Stimulated activated CD8-positive, alpha-beta memory T cell treated with anti-CD3 and anti-CD28 coated beads, Interleukin-7, amount 100 ng/mL, for 24 hours (primary cell): ENCODE measurements around the gene ENAH.

ENCODE experiments used
- DNase-seq: peaks from one replicate; pipeline ENCODE4 v3.0.0-alpha.2; 2020; ENCODE audit warnings: low read depth

Gene ENAH

DNA sequence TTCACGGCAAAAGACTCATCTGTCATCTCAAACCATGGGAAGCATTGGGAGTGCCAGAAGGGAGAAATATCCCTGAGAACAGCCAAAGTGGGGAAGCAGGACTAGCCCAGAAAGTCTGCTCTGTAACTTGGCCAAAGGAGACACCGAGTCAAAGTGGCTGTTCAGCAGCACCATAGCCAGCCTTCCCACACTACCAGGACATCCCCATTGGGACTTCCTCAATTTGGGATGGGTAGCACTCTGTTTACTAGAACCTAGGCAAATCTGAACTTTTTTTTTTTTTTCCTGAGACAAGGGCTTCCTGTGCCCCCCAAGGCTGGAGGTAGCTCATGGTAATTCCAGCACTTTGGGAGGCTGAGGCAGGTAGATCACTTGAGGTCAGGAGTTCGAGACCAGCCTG is 93.0 kb downstream of the ENAH start:
- DNase-seq: no peak

DNA sequence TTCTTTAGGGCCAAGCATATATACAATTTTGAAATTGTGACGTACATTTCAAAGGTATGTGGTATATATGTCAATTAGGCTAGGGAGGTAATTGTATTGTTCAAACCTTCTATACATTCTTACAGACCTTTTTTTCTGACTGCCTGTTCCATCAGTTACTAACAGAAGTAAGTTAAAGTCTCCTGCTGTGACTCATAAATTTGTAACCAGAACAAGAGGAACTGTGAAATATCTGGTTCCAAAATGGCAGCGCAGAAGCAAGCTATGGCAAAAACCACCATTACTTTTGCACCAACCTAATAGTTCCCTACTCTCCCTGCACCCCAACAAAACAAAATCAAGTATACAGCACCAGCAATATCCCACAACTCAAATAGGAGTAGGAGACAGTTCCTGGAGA is 93.6 kb downstream of the ENAH start:
- no peak for DNase-seq

DNA sequence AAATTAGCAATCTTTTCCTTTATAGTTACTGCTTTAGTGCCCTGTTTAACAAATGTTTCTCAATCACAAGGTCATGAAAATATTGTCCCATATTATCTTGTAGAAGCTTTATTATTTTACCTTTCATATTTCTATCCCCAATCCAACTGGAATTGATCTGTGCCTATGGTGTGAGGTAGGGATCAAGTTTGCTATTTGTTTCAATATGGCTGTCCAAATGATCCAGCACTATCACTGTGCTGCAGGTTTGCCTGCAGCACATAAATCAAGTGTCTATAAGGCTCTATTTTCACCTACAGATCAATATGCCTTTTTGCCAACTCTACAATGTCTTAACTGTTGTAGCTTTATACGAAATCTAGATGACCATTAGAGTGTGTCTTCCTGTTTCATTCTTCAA is 96.2 kb downstream of the ENAH start:
- no peak for DNase-seq

GRCh38 chr1:225555821-225556220 is 97.1 kb downstream of the ENAH start:
- no peak for DNase-seq

- no peak for DNase-seq
Measured at GRCh38 chr1:225554216-225554812, 98.6 kb downstream of the ENAH start.

DNA sequence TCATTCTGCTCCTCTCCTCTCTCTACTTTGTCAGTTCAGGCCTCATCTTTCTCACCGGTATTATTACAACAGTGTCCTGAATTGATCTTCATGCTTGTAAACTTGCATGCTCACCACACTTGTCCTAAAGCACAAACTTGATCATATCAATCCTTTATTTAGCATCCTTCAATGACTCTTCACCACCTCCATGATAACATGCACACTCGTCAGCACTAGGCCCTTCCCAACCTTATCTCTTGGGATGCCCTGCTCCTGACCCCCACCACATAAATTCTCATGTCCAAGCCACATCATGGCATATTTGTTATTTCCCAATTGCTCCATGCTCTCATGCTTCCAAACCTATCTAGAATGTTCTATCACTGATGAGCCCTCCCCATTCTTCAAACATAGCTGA is 103.1 kb downstream of the ENAH start:
- no peak for DNase-seq

GRCh38 chr1:225548140-225548857 is 104.6 kb downstream of the ENAH start:
- no peak for DNase-seq

DNA sequence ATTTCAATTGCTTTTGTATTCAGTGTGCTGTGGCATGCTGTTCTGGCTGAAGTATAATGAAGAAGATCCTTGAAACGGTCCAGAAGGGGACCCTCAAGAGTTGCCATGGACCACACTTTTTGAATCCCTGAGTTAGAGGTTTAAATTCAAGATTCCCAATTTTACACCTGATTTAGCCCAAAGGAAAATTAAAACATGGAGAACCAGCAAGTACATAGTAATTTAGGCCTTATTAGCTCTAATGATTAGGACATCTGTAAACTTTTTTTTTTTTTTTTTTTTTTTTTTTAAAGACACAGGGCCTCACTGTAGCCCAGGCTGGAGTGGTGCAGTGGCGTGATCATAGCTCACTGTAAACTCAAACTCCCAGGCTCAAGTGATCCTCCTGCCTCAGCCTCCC is 107.3 kb downstream of the ENAH start:
- no peak for DNase-seq

GRCh38 chr1:225544924-225545323 is 108.0 kb downstream of the ENAH start:
- no peak for DNase-seq

- DNase-seq: no peak
Measured at GRCh38 chr1:225544263-225544662, 108.7 kb downstream of the ENAH start.

GRCh38 chr1:225543350-225543749 is 109.6 kb downstream of the ENAH start:
- no peak for DNase-seq

GRCh38 chr1:225541383-225541782 is 111.5 kb downstream of the ENAH start:
- DNase-seq: no peak

DNA sequence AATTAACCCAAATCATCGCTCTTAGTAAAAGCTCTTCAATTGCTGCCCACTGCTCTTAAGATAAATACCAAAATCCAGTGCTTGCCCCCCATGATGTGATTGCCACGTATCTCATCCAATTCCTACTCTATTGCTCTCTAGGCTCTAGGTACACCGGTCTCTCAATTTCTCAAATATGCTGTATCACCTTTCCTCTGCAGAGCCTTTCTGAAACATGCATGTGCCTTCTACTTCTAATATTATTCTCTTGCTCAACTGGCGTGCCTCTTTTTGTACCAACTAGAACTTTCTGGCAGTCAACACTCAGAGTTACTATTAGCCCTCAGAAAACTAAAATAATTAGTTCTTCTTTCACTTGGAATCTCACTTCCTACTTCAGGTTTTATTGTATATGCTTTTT is 113.3 kb downstream of the ENAH start:
- DNase-seq: no peak

DNA sequence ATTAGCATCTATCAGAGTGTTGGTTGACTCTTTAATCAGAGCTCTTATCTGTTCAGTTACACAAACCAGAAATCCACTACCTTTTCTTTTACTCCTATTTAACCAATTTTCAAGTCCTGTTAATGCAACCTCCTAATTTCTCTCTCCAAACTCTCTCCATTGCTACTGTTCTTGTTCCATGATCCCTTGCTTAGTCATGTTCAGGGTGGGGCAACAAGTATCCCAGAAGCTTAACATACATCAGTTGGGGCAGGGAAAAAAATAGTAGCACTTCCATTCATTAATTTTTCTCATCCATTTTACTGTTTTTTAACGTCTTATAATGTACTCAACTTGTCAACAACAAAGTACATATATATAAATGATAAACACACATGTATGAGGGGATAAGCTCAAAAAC is 113.9 kb downstream of the ENAH start:
- no peak for DNase-seq

DNA sequence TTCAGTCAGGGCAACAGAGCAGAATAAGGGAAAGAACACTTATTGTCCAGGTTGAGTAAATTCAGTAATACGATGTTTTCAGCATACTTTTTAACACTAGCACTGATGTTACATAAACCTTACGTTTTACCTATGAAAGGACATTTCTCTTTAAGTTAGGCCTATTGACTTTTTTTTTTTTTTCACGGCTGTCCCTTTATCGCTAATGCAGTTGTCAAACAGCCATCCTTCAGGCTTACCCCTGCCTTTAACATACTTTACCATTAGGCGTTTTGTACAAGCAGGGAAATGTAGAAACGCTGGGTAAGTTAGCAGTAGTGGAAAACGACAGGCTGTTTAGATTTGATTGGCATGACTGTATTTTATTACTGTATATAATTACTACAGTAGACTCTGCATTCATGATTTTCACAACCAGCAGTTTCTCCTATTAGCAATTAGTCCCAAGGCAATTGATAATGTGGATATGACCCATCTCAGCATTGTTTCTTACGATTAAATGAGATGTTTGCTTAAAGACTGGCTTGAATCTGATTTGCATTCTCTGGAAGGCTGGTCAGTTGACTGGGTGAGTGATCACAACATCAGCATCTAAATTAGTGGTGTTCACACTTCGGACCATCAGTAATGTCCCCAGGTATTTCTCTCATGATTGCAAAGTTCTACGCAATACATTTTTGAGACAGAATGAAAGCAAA is 115.2 kb downstream of the ENAH start:
- DNase-seq: no peak

DNA sequence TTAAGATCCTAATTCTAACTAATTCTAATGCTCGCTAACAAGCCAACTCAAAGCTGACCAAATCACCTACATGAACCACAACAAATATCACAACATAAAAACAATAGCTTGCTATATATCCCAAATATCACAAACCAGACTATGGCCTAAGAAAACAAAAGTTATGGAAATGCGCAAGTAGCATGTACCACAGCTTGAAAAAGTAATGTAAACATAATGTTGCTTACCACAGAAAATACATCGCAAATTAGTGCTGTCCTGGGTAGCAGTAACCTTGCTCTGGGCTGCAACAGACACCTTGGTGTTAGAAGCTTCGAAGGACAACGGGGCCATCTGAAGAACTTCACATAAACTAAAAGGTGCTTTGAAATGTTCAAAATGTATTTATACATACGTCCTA is 117.6 kb downstream of the ENAH start:
- DNase-seq: no peak

- no peak for DNase-seq
Measured at GRCh38 chr1:225534772-225535171, 118.2 kb downstream of the ENAH start.

DNA sequence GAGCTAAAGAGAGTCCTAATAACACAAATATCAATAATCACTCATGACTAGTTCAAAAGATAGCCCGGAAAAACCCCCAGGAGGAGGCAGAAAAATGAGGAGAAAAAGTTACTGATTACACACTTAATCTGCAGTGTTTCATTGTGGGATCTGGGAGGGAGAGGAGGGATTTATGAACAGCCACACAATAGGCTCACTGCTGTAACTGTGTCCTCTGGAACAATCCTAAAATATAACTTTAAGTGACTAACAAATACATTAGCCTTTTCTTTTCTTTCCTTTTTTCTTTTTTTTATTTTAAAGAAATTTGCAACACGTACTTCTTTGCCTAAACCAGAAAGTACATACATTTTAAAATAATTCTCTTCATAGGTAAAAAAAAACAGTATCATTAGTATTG is 118.8 kb downstream of the ENAH start:
- no peak for DNase-seq

DNA sequence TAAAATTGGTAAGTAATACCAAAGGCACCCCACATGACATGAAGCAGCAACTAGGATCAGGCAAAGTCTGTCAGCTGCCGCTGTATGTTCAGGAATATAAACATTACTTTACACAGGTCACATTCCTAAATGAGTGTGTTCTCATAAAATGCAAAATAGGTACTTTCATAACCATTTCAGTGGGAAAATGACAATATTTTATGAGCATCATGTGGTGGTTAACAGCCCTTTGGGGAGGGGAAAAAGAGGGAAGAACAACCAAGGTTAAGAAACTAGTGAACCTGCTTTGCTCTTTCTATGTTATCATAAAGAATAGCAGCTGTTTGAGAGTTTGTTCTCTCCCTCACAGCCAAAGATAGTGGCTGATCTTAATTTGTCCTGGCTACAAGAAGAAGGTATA is 119.7 kb downstream of the ENAH start:
- DNase-seq: no peak

- DNase-seq: no peak
Measured at GRCh38 chr1:225532240-225532944, 120.5 kb downstream of the ENAH start.

DNA sequence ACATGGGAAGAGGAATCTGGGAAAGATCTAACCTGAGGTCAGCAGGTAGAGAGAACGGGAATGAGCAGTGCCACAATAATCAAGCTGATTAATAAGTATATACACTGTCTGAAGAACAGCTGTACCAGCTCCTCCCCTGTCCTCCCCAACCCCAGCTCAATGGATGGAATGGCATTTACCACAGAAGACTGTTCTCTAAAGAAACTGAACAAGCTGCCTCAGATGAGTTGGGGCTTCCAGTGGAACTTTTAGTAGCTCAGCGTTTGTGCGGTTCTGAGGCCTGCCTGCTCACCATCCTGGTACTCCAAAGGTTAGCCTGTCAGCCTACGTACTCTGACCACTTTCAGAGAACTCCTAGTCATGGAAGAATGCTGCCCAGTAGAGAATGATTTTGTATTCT is 123.2 kb downstream of the ENAH start:
- no peak for DNase-seq

DNA sequence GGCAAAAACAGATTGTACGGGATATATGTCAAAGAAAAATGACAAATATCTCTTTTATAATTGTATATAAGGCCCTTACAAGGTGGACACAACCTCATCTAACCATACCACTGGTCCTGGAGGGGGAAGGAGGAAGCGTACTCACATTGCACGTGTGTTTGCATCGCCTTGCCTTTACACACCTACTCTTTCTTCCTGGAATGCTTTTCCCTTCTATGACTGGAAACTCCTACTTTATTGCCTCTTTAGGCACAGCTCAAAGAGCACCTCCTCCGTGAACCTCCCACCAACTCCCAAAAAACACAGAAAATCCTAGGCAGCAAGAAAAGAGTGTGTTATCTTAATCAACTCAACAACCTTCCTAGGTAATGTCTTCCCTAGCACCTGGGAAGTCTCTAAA is 125.3 kb downstream of the ENAH start:
- no peak for DNase-seq

DNA sequence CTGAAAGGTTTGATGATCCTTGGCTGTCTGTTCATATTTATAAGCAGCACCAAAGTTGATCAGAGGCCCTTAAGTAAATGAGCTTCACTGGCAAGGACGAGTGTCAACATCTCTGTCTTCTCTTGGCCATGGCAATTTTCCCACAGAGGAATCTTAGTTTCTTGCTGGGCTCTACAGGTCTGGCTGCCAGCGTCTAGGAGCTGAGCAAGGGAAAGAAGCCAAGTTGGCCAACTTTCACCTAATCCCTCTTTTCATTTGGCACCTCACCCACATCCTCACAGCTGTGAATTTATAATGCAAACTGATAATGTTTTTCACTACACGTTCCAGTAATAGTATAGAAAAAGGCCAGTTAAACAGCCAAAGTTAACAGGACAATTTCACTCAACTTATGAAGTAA is 126.0 kb downstream of the ENAH start:
- DNase-seq: no peak
